Measurements from ENCODE around the gene PA2G4. TPM values are rescaled to one million over a fixed set of nuclear protein-coding genes. Genes with fewer than 3 reads are reported as not detected.

Gene PA2G4
- total RNA-seq, 2 experiments from 2014 or later, result 316 to 323 TPM

DNA sequence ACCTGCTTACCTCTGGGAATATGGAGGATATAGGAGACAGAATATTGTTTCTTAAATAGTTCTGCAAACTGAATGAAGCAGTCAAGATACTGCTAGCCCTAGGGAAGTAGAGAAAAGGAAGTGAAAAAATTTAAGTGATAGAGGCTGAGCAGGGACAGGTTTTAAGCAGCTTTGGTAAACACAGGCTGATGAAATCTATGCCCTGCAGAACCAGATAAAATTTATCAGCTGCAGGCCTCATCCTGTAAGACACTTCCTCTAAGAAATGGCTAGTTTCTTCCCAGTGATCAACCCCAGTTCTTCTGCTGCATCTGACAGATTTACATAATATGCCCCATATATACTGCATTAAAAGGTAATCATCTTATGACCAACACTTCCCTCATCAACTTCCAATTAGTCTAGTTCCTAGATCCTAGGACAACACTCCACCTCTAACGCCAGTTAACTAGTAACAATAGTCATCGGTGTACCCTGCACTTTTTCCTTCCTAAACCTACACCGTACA, 22.4 kb downstream of the PA2G4 start:
- CTCF ChIA-PET, result interaction anchor here (0.6 to 9.3 kb wide), 22 partner anchors 9 to 509 kb away, joined by 3 to 148 read pairs (median 4); partner anchors contain the start of genes ANKRD52, CS, MYL6 and MYL6B
- H3K27me3 Mint-ChIP-seq (ENCODE audit: low read depth), result no peaks in the 10 kb centered on the region
- ATAC-seq (no peak), DNase-seq (no peak)
- no peaks in the 10 kb centered on the region for H3K9me3 Mint-ChIP-seq (ENCODE audit: insufficient read depth)
- POLR2A ChIA-PET, result interaction anchor here (0.6 to 8.7 kb wide), 10 partner anchors 8 to 95 kb away, joined by 3 to 77 read pairs (median 7); partner anchors contain the start of genes MYL6, MYL6B, PA2G4 and RNF41
- peak overlapping the region; percentile 88 for H3K4me3 Mint-ChIP-seq
- peak overlapping the region; percentile 91 for H3K27ac Mint-ChIP-seq
- H3K36me3 Mint-ChIP-seq (ENCODE audit: low read depth), result peaks cover 39% of the 10 kb centered on the region
- H3K4me1 Mint-ChIP-seq (ENCODE audit: low read depth), result peaks cover 62% of the 10 kb centered on the region

DNA sequence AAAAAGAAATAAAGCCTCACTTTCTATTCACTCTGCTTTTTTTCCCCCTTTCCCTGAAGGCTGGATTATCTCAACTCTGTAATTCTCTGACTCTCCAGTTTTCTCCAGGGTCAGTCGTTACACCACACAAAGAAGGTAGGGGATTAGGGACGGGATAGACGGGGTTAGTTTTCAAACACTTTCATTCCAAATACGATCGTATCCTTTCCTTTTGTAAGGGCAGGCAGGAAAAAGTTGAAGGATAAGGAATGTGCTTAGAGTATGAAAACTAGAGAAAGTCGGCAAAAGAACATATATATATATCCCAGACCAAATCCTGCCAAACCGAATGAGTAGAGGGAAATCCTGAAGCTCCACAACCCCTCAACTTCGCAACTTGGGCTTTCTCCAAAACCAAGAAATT, 23.1 kb downstream of the PA2G4 start:
- no peaks in the 10 kb centered on the region for H3K27me3 Mint-ChIP-seq (ENCODE audit: low read depth)
- peaks cover 46% of the 10 kb centered on the region for H3K36me3 Mint-ChIP-seq (ENCODE audit: low read depth)
- H3K27ac Mint-ChIP-seq, result peak overlapping the region; percentile 91
- DNase-seq, result no peak
- peak overlapping the region; percentile 88 for H3K4me3 Mint-ChIP-seq
- ChIA-PET POLR2A (interaction anchor here (0.6 to 8.7 kb wide), 17 partner anchors 9 to 1350 kb away, joined by 3 to 77 read pairs (median 7); partner anchors contain the start of genes DNAJC14, MYL6, MYL6B and PA2G4), CTCF (interaction anchor here (1.0 to 9.3 kb wide), 17 partner anchors 10 to 508 kb away, joined by 3 to 148 read pairs (median 9); partner anchors contain the start of genes ERBB3, MYL6, MYL6B and PA2G4)
- no peaks in the 10 kb centered on the region for H3K9me3 Mint-ChIP-seq (ENCODE audit: insufficient read depth)
- H3K4me1 Mint-ChIP-seq (ENCODE audit: low read depth), result peaks cover 69% of the 10 kb centered on the region
- ATAC-seq, result no peak

DNA sequence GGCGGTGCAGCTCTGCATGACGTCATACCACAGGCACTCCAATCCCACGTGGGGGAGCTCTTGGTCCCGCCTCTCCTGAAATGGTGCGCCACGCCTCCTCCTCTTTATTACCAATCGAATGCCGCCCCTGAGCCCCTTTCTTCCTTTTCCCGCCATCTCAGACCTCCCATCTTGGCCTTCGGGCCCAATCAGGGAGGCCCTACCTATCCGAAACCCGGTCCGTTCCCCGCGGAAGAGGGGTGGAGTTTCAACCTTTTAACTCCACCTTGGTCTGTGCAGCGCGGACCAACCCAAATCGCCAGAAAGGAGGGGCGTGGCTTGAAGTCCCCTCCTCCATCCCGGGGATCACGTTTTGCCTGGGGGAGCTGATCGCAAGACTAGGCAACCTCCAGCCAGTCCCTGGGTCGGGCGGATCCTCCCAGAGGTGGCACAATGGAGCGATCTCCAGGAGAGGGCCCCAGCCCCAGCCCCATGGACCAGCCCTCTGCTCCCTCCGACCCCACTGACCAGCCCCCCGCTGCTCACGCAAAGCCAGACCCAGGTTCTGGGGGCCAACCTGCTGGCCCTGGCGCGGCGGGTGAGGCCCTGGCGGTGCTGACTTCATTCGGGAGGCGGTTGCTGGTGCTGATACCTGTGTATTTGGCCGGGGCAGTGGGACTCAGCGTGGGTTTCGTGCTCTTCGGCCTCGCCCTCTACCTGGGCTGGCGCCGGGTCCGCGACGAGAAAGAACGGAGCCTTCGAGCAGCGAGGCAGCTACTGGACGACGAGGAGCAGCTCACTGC, 23.7 kb downstream of the PA2G4 start, which contains the start of gene ESYT1:
Gene ESYT1 (plus strand): TSS at position 380 of the 782 bp plus-strand sequence. CDS start 53 bp downstream, at position 433.
- Mint-ChIP-seq H3K27me3 (ENCODE audit: low read depth) (no peaks in the 10 kb centered on the region), H3K4me3 (peak within 1 kb of the TSS; percentile 88), H3K4me1 (ENCODE audit: low read depth) (peaks cover 70% of the 10 kb centered on the region), H3K27ac (peak within 1 kb of the TSS; percentile 91), H3K36me3 (ENCODE audit: low read depth) (peaks cover 49% of the 10 kb centered on the region), H3K9me3 (ENCODE audit: insufficient read depth) (no peaks in the 10 kb centered on the region)
- ChIA-PET CTCF (interaction anchor here (1.0 to 9.3 kb wide), 17 partner anchors 10 to 508 kb away, joined by 3 to 148 read pairs (median 9); partner anchors contain the start of genes ERBB3, MYL6, MYL6B and PA2G4), POLR2A (interaction anchor here (0.6 to 8.7 kb wide), 20 partner anchors 9 to 1349 kb away, joined by 3 to 77 read pairs (median 6); partner anchors contain the start of genes DNAJC14, MYL6, MYL6B and PA2G4)
- ATAC-seq (peak; percentile 91), DNase-seq (peak; percentile 100)

DNA sequence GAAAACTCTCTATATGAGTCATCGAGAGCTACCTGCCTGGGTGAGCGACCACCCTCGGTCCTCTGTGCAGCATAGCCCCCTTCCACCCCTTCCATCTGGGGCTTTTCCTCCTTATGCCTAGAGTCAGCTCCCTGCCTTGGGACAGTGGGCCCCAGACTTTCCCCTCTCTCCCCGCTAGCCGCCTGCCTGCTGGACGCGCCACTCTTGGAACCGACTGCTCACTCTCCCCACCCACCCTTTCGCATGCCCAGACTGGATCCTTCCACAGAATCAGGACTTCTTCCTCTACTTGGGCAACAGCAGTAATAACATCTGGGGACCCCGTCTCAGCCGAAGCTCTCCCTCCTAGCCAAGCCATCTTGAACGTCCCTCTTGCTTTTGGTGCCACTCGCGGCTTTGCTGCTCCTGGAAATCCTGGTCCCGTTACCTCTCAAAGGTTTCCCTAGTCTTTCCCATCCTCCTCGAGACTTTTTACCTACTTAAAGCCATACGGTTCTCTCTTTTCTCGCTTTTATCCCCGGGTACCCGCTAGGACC, 24.4 kb downstream of the PA2G4 start:
- no peaks in the 10 kb centered on the region for H3K9me3 Mint-ChIP-seq (ENCODE audit: insufficient read depth)
- H3K27me3 Mint-ChIP-seq (ENCODE audit: low read depth), result no peaks in the 10 kb centered on the region
- H3K27ac Mint-ChIP-seq, result peak overlapping the region; percentile 91
- DNase-seq (no peak), ATAC-seq (no peak)
- H3K4me3 Mint-ChIP-seq, result peak overlapping the region; percentile 88
- peaks cover 76% of the 10 kb centered on the region for H3K4me1 Mint-ChIP-seq (ENCODE audit: low read depth)
- CTCF ChIA-PET, result interaction anchor here (1.2 to 9.3 kb wide), 14 partner anchors 10 to 507 kb away, joined by 4 to 148 read pairs (median 10); partner anchors contain the start of genes ERBB3, MYL6, MYL6B and PA2G4
- H3K36me3 Mint-ChIP-seq (ENCODE audit: low read depth), result peaks cover 54% of the 10 kb centered on the region
- POLR2A ChIA-PET, result interaction anchor here (0.8 to 8.7 kb wide), 18 partner anchors 8 to 299 kb away, joined by 3 to 77 read pairs (median 6); partner anchors contain the start of genes DNAJC14, MYL6, MYL6B and PA2G4

DNA sequence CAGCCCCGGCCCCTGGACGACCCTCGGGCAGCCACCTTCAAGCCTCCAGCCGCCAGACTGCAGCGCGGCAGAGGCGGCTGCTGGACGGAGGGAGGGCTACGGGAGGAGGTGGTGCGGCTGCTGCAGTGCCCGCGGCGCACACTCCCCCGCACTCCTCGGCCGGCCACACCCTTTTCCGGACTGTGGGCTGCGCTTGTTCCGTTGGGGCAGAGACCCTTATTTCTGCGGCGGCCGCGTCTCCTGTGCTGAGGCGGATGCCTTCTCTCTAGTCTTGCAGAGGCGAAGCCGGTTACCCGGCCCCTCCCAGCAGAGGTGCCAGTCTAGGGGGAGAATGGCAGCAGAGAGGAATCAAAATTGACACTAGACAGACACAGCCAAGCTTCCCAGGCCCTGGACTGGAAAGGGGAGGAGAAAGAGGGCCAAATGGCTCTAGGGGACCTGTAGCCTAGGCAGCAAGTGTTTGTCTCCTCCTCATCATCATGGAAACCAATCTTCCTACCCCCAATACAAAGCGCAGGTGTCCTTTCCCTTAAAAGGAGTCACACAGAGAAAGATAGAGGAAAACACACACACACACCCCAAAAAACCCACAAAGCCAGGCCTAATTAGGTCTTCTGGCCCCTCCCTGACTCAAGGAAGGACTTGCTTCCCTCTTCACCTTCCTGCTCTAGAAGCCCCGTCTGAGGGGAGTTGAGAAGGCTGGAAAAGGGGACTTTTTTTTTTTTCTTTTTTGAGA, 25.0 kb downstream of the PA2G4 start:
- Mint-ChIP-seq H3K36me3 (ENCODE audit: low read depth) (peaks cover 59% of the 10 kb centered on the region), H3K27ac (peak overlapping the region; percentile 91), H3K4me3 (peak overlapping the region; percentile 88), H3K4me1 (ENCODE audit: low read depth) (peaks cover 75% of the 10 kb centered on the region), H3K27me3 (ENCODE audit: low read depth) (no peaks in the 10 kb centered on the region), H3K9me3 (ENCODE audit: insufficient read depth) (no peaks in the 10 kb centered on the region)
- POLR2A ChIA-PET, result interaction anchor here (0.7 to 8.7 kb wide), 14 partner anchors 9 to 204 kb away, joined by 3 to 77 read pairs (median 6); partner anchors contain the start of genes MYL6, MYL6B, PA2G4 and PAN2
- DNase-seq (peak; percentile 91), ATAC-seq (peak; percentile 50)
- CTCF ChIA-PET, result interaction anchor here (1.0 to 9.3 kb wide), 6 partner anchors 9 to 391 kb away, joined by 3 to 148 read pairs (median 8); partner anchors contain the start of genes MYL6B, PA2G4 and SMARCC2

DNA sequence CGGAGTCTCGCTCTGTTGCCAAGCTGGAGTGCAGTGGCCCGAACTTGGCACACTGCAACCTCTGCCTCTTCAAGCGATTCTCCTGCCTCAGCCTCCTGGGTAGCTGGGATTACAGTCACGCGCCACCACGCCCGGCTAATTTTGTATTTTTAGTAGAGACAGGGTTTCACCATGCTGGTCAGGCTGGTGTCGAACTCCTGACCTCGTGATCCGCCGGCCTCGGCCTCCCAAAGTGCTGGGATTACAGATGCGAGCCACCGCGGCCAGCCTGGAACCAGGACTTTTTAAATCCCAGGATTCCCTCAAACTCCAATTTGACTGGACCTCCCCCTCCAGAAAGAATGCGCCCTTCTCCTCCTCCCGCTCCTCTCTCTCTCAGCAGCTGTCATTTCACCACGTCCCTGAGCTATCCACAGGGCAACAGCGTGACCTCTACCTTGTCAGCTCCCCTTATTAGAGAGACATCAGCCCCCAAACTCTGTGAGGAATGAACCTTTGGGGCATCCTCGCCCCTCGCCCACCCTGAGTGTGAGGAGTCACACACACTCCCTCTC, 25.7 kb downstream of the PA2G4 start:
- Mint-ChIP-seq H3K4me3 (peak overlapping the region; percentile 88), H3K27ac (peak overlapping the region; percentile 91), H3K27me3 (ENCODE audit: low read depth) (no peaks in the 10 kb centered on the region), H3K36me3 (ENCODE audit: low read depth) (peaks cover 59% of the 10 kb centered on the region), H3K9me3 (ENCODE audit: insufficient read depth) (no peaks in the 10 kb centered on the region), H3K4me1 (ENCODE audit: low read depth) (peaks cover 69% of the 10 kb centered on the region)
- no peak for DNase-seq
- ATAC-seq, result no peak
- CTCF ChIA-PET, result interaction anchor here (1.0 to 9.3 kb wide), 4 partner anchors 11 to 391 kb away, joined by 3 to 148 read pairs (median 5); partner anchors contain the start of genes MYL6B, SMARCC2 and ZC3H10
- POLR2A ChIA-PET, result interaction anchor here (0.7 to 8.7 kb wide), 7 partner anchors 8 to 36 kb away, joined by 3 to 77 read pairs (median 23); partner anchors contain the start of genes MYL6, MYL6B, RPL41 and ZC3H10

DNA sequence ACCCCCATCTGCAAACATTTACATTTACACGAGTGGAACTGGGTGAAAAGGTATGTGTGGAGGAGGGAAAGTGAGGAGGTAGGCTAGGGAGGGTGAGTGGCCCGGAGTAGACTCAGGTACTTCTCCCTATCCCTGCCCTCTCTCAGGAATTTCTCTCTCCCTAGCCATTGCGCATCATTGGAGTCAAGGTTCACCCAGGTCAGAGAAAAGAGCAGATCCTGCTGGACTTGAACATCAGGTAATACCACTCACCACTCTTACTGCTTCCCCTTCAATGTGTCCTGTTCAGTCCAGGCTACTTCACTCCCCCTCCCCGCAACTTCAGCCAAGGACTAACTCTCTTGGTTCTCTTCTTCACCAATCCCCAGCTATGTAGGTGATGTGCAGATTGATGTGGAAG, 26.5 kb downstream of the PA2G4 start:
- POLR2A ChIA-PET, result interaction anchor here (1.0 to 8.7 kb wide), 2 partner anchors 30 to 35 kb away, joined by 4 to 77 read pairs; partner anchors contain the start of gene MYL6
- Mint-ChIP-seq H3K9me3 (ENCODE audit: insufficient read depth) (no peaks in the 10 kb centered on the region), H3K36me3 (ENCODE audit: low read depth) (peaks cover 65% of the 10 kb centered on the region), H3K4me1 (ENCODE audit: low read depth) (peaks cover 63% of the 10 kb centered on the region), H3K27me3 (ENCODE audit: low read depth) (no peaks in the 10 kb centered on the region), H3K27ac (peak overlapping the region; percentile 91), H3K4me3 (peak overlapping the region; percentile 88)
- CTCF ChIA-PET, result interaction anchor here (1.4 to 9.3 kb wide), 2 partner anchors 12 to 59 kb away, joined by 4 to 148 read pairs; partner anchors contain the start of genes SMARCC2 and ZC3H10
- no peak for DNase-seq
- ATAC-seq, result no peak

DNA sequence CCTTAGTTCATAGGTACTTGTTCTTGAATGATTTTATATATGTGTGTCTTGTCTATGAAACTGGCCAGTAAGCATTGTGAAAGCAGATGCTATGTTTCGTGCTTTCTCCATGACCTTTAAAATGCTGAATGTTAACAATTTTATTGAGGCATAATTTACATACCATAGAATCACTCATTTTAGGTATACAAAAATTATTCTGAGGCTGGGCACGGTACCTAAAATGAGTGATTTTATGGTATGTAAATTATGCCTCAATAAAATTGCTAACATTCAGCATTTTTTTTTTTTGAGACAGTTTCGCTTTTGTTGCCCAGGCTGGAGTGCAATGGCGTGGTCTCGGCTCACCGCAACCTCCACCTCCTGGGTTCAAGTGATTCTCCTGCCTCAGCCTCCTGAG, 30.5 kb downstream of the PA2G4 start:
- DNase-seq (no peak), ATAC-seq (no peak)
- Mint-ChIP-seq H3K9me3 (ENCODE audit: insufficient read depth) (no peaks in the 10 kb centered on the region), H3K4me3 (no peak overlapping the region), H3K4me1 (ENCODE audit: low read depth) (peaks cover 77% of the 10 kb centered on the region), H3K27me3 (ENCODE audit: low read depth) (no peaks in the 10 kb centered on the region), H3K27ac (no peak overlapping the region), H3K36me3 (ENCODE audit: low read depth) (peaks cover 87% of the 10 kb centered on the region)
- ChIA-PET POLR2A (no interaction called here), CTCF (interaction anchor here (0.6 kb wide), 1 partner anchor 175 kb away, joined by 3 read pairs; no protein-coding TSS in a partner anchor)

DNA sequence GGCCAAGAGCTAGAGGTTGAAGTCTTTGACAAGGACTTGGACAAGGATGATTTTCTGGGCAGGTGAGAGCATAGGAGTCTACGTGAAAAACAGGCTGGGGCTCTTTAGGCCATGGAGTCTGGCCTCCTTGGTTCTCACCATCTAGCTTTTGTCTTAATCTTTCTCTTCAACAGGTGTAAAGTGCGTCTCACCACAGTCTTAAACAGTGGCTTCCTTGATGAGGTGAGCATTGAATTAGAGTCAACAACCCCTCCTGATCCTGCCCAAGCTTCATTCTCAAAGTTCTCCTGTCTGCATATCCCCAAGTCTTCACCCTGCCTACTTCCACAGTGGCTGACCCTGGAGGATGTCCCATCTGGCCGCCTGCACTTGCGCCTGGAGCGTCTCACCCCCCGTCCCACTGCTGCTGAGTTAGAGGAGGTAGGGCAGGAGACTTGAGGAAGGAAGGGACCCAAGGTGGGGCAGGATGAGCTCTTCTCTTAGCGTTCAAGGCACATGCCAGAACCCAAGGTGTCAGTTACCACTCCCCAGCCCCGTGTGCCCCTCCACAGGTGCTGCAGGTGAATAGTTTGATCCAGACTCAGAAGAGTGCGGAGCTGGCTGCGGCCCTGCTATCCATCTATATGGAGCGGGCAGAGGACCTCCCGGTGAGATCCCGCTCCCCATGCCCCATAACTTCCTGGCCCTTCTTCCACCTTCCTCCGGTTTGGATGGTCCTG, 33.7 kb downstream of the PA2G4 start:
- DNase-seq (no peak), ATAC-seq (peak; percentile 14)
- Mint-ChIP-seq H3K27me3 (ENCODE audit: low read depth) (no peaks in the 10 kb centered on the region), H3K4me1 (ENCODE audit: low read depth) (peaks cover 71% of the 10 kb centered on the region), H3K36me3 (ENCODE audit: low read depth) (peaks cover 81% of the 10 kb centered on the region), H3K4me3 (no peak overlapping the region), H3K9me3 (ENCODE audit: insufficient read depth) (no peaks in the 10 kb centered on the region), H3K27ac (peak overlapping the region; percentile 83)
- ChIA-PET POLR2A (interaction anchor here (0.6 to 2.0 kb wide), 9 partner anchors 8 to 57 kb away, joined by 3 to 8 read pairs (median 4); partner anchors contain the start of genes ESYT1 and ZC3H10), CTCF (interaction anchor here (0.6 to 2.5 kb wide), 5 partner anchors 10 to 130 kb away, joined by 3 to 13 read pairs (median 8); partner anchors contain the start of genes ESYT1, MYL6B, SMARCC2 and ZC3H10)

All from activated CD8-positive, alpha-beta T cell treated with anti-CD3 and anti-CD28 coated beads, Interleukin-2, amount 10 ng/mL, durations not matched to agents 7 days and 5 days (primary cell).